Fibroblast of skin of right biceps (primary cell): Measurements from ENCODE around the gene HTT-AS.

Experiments
- DNase-seq: peaks from one replicate; pipeline ENCODE4 v3.0.0-alpha.2; 2013

The HTT-AS gene

GRCh38 chr4:3025881-3026280, 48.5 kb downstream of the HTT-AS start:
- DNase-seq, result no peak

DNA sequence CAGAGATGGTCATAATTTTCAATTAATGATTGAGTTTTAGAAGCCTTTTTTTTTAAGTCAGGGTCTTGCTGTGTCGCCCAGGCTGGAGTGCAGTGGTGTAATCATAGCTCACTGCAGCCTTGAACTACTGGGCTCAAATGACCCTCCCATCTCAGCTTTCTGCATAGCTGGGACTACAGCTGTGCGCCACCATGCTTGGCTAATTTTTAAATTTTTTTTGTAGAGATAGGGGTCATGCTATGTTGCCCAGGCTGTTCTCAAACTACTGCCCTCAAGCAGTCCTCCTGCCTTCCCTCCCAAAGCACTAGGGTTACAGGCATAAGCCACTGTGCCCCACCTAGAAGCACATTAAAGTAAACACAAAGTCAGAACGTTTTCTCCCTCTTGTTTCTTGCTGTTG, 51.7 kb downstream of the HTT-AS start:
- no peak for DNase-seq

GRCh38 chr4:3022112-3022511, 52.2 kb downstream of the HTT-AS start:
- no peak for DNase-seq

DNA sequence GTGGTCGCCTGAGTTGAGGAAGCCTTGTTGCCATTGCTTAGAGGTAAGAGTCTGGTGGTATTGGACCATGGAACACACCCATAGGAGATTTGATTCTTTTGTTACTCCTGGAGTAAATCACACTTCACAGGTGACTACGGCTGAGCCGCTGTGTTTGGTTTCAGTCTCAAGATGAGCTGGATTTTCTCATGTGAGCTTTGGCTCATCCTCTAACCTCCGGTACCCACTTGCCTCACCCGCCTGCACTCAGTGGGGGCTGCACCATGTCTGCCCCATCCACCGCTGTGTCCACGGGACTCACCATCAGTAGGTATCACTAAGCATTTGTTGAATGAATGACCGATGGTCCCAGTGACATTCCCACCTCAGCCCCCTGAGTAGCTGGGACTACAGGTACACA, 52.7 kb downstream of the HTT-AS start:
- no peak for DNase-seq

GRCh38 chr4:3021127-3021526, 53.2 kb downstream of the HTT-AS start:
- DNase-seq, result no peak

DNA sequence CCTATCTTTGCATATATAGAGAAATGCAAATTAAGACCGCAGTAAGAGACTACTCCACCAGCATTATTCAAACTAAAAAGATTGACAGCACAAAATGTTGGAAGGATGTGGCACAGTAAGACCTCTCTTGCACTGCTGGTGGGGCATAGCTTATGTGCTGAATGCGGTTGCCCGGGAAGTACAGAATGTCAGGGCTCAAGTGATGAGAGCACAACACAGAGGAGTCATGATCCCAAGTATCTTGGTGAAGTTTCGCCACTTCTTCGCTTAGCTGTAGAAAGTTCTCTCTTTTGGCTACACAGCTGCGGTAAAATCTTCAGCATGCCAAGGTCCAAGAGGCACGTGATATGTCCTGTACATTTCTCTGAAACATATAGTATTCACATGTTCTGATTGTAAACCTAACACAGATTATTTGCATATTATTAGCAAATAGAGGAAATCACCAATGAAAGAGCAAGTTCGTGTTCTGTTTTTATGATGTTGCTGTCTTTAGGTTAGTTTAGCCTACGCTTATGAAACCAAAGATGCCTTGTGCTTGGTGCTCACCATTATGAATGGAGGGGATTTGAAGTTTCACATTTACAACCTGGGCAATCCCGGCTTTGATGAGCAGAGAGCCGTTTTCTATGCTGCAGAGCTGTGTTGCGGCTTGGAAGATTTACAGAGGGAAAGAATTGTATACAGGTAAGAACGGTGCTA, 55.0 kb downstream of the HTT-AS start:
- DNase-seq, result no peak

DNA sequence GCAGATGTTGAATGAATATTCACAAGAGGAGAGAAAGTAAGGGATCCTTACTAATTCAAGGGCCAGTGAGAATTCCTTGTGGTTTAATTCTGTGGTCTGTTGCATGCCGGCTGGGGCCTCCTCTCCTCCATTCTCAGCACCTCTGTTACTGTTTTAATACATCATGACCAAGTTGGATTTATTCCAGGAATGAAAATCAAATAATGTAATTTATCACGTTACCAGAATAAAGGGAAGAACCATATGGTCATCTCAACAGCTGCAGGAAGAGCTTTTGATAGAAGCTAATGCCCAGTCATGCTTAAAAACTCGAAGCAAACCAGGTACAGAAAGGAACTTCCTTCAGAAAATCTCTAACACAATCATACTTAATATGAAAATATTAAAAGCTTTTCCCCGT, 56.8 kb downstream of the HTT-AS start:
- DNase-seq, result peak; percentile 42

DNA sequence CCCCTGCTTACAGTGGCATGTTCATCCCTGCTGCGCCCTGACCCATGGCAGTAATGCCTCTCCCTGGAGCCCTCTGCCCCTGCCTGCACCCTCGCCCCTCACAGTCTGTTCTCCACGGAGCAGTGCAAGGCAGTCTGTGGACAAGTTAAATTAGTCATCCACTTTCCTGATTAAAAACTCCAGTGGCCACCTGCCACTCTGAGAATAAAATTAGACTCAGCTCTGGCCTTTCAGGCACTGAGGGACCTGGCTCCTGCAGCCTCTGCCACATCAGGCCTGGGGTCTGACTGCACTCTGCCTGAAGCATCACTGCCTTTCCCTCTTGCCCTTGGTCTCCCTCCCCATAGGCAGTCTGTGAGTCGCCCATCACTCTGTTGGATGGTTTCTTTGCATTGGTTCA, 57.4 kb downstream of the HTT-AS start:
- DNase-seq, result no peak

- DNase-seq, result no peak
Measured at GRCh38 chr4:3013839-3014350, 60.4 kb downstream of the HTT-AS start.
